Endodermal cell (in vitro differentiated cells): Measurements from ENCODE around the gene PRKCA. TPM values are rescaled to one million over a fixed set of nuclear protein-coding genes. Genes with fewer than 3 reads are reported as not detected.
A peak's percentile ranks its signal among the peaks of the same experiment; 100 is the strongest.

Experiments
- DNase-seq: peaks from one replicate; pipeline ENCODE4 v3.0.0-alpha.2; 2017
- H3K27ac ChIP-seq: 2 replicates; pipeline ENCODE4 v1.5.1; 2013; ENCODE audit warnings: mild to moderate bottlenecking, low read depth, low read length, moderate library complexity
- H3K27me3 ChIP-seq: 2 replicates; pipeline ENCODE4 v1.6.1; 2013; ENCODE audit warnings: mild to moderate bottlenecking, low read length, moderate library complexity; ENCODE audit not compliant: insufficient read depth, control insufficient read depth, poor library complexity, severe bottlenecking
- H3K36me3 ChIP-seq: 2 replicates; pipeline ENCODE4 v1.7.0; 2013; ENCODE audit warnings: mild to moderate bottlenecking, low read length, moderate library complexity; ENCODE audit not compliant: control insufficient read depth, insufficient read depth
- H3K4me1 ChIP-seq: one replicate; pipeline ENCODE4 v1.7.0; 2013; ENCODE audit warnings: low read length; ENCODE audit not compliant: control insufficient read depth, insufficient read depth
- H3K4me3 ChIP-seq: 2 replicates; pipeline ENCODE4 v1.5.1; 2013; ENCODE audit warnings: mild to moderate bottlenecking, low read length, moderate library complexity
- H3K9ac ChIP-seq: 2 replicates; pipeline ENCODE4 v1.6.1; 2013; ENCODE audit warnings: mild to moderate bottlenecking, low read length, moderate library complexity; ENCODE audit not compliant: poor library complexity, severe bottlenecking; ENCODE audit errors: extremely low read depth
- H3K9me3 ChIP-seq: 2 replicates; pipeline ENCODE4 v1.6.1; 2013; ENCODE audit warnings: mild to moderate bottlenecking, low read length, moderate library complexity; ENCODE audit not compliant: control insufficient read depth
- H3K27ac Mint-ChIP-seq: 2 replicates; pipeline ENCODE4 v1.8.0; 2020; ENCODE audit warnings: mixed read lengths
- H3K27me3 Mint-ChIP-seq: 2 replicates; pipeline ENCODE4 v1.8.0; 2021; ENCODE audit warnings: mild to moderate bottlenecking, mixed read lengths; ENCODE audit not compliant: insufficient read depth
- H3K36me3 Mint-ChIP-seq: 2 replicates; pipeline ENCODE4 v1.8.0; 2020; ENCODE audit warnings: low read depth, mixed read lengths
- H3K4me1 Mint-ChIP-seq: 2 replicates; pipeline ENCODE4 v1.8.0; 2020; ENCODE audit warnings: mixed read lengths
- H3K4me3 Mint-ChIP-seq: 2 replicates; pipeline ENCODE4 v1.8.0; 2020; ENCODE audit warnings: mild to moderate bottlenecking, moderate library complexity, mixed read lengths
- H3K9me3 Mint-ChIP-seq: 2 replicates; pipeline ENCODE4 v1.8.0; 2020; ENCODE audit warnings: mild to moderate bottlenecking, mixed read lengths
- WGBS, 2 experiments: methylation state at CpG; one replicate each; pipeline versions ENCODE4 v1.1.5 to v1.1.7; 2013; ENCODE audit warnings: missing lambda C conversion rate in 2 of 2, mixed read lengths in 1 of 2; ENCODE audit not compliant: insufficient coverage in 1 of 2, insufficient read length in 1 of 2; 5-methylcytosine and 5-hydroxymethylcytosine counted together
- total RNA-seq, 2 donors: library from RNA; stranded (reverse); fragmentation: NEBNext Ultra II Directional in 1 of 2; extraction: Animal tissue kit (Norgen Biotek cat#: 25700) in 1 of 2; gene quantifications; 2 replicates in 1 of 2; 3 replicates in 1 of 2; pipeline ENCODE4 v1.2.1, GENCODE V29; 2021
- TF ChIP-seq, protein P1 (sequence below): fragments of 200-600 bp; sonication (generic); conservative IDR thresholded peaks from 2 replicates; pipeline ENCODE4 v1.5.0; 2021; ENCODE audit warnings: antibody characterized with exemption, mild to moderate bottlenecking

PRKCA gene
- total RNA-seq, 2 donors from 2014 or later, result 8.7 to 14.6 TPM

- Mint-ChIP-seq H3K9me3 (no peaks in the 10 kb centered on the region), H3K27me3 (no peaks in the 10 kb centered on the region), H3K4me1 (peaks cover 43% of the 10 kb centered on the region), H3K36me3 (peaks cover 2% of the 10 kb centered on the region), H3K27ac (peak overlapping the region; percentile 77), H3K4me3 (no peak overlapping the region)
- no peak overlapping the region for H3K4me3 ChIP-seq
- no peaks in the 10 kb centered on the region for H3K36me3 ChIP-seq
- H3K27ac ChIP-seq, result no peak overlapping the region
- TF ChIP-seq, protein P1, sequence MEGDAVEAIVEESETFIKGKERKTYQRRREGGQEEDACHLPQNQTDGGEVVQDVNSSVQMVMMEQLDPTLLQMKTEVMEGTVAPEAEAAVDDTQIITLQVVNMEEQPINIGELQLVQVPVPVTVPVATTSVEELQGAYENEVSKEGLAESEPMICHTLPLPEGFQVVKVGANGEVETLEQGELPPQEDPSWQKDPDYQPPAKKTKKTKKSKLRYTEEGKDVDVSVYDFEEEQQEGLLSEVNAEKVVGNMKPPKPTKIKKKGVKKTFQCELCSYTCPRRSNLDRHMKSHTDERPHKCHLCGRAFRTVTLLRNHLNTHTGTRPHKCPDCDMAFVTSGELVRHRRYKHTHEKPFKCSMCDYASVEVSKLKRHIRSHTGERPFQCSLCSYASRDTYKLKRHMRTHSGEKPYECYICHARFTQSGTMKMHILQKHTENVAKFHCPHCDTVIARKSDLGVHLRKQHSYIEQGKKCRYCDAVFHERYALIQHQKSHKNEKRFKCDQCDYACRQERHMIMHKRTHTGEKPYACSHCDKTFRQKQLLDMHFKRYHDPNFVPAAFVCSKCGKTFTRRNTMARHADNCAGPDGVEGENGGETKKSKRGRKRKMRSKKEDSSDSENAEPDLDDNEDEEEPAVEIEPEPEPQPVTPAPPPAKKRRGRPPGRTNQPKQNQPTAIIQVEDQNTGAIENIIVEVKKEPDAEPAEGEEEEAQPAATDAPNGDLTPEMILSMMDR, result no peak
- H3K27me3 ChIP-seq, result no peaks in the 10 kb centered on the region
- peak; percentile 50 for DNase-seq
- no peaks in the 10 kb centered on the region for H3K9me3 ChIP-seq
- WGBS, 2 experiments, result 84 to 87% methylated on average over 8 to 11 of the region's 11 CpGs
- H3K4me1 ChIP-seq, result peaks cover 13% of the 10 kb centered on the region
- no peak overlapping the region for H3K9ac ChIP-seq
Measured at GRCh38 chr17:66778531-66779236, 476.3 kb downstream of the PRKCA start.

GRCh38 chr17:66779237-66779606 lies 476.8 kb downstream of the PRKCA start:
- Mint-ChIP-seq H3K4me1 (peaks cover 47% of the 10 kb centered on the region), H3K4me3 (no peak overlapping the region), H3K9me3 (no peaks in the 10 kb centered on the region), H3K27ac (no peak overlapping the region), H3K36me3 (peaks cover 2% of the 10 kb centered on the region), H3K27me3 (no peaks in the 10 kb centered on the region)
- DNase-seq, result peak; percentile 42
- H3K27me3 ChIP-seq, result no peaks in the 10 kb centered on the region
- 90% methylated on average over 6 of the region's 6 CpGs for WGBS, 2 experiments
- no peak overlapping the region for H3K9ac ChIP-seq
- no peaks in the 10 kb centered on the region for H3K36me3 ChIP-seq
- peaks cover 13% of the 10 kb centered on the region for H3K4me1 ChIP-seq
- TF ChIP-seq, protein P1, result no peak
- no peaks in the 10 kb centered on the region for H3K9me3 ChIP-seq
- H3K27ac ChIP-seq, result no peak overlapping the region
- H3K4me3 ChIP-seq, result no peak overlapping the region

DNA sequence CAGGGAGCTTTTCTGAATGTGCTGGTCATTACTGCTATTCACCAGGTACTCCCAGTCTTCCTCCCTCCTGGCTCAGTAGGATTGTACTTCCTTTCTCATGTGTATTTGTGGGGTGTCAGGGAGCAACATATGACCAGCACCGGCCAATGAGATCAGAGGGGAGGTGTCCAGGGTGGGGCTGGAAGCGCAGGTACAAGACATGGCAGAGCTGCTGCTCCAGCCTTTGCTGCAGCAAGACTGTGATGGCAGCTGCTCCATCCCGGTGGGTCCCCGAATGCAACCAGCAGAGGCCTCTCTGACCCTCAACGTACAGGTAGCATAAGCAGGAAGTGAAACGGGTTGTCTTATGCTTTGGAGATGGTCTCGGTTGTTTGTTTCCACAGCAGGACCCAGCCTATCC lies 478.7 kb downstream of the PRKCA start:
- TF ChIP-seq, protein P1, result no peak
- peaks cover 36% of the 10 kb centered on the region for H3K4me1 Mint-ChIP-seq
- H3K27me3 ChIP-seq, result no peaks in the 10 kb centered on the region
- H3K36me3 Mint-ChIP-seq, result peaks cover 2% of the 10 kb centered on the region
- no peaks in the 10 kb centered on the region for H3K36me3 ChIP-seq
- H3K9ac ChIP-seq, result no peak overlapping the region
- H3K27ac Mint-ChIP-seq, result no peak overlapping the region
- no peak overlapping the region for H3K4me3 ChIP-seq
- H3K4me1 ChIP-seq, result peaks cover 9% of the 10 kb centered on the region
- 94 to 97% methylated on average over 6 to 7 of the region's 7 CpGs for WGBS, 2 experiments
- H3K9me3 Mint-ChIP-seq, result no peaks in the 10 kb centered on the region
- DNase-seq, result no peak
- H3K4me3 Mint-ChIP-seq, result no peak overlapping the region
- no peaks in the 10 kb centered on the region for H3K9me3 ChIP-seq
- H3K27me3 Mint-ChIP-seq, result no peaks in the 10 kb centered on the region
- H3K27ac ChIP-seq, result no peak overlapping the region
